Activated CD4-positive, alpha-beta memory T cell treated with anti-CD3 and anti-CD28 coated beads, Interleukin-2, amount 10 ng/mL, durations not matched to agents 7 days and 5 days (primary cell): ENCODE results near the gene C1QA. TPM values are rescaled to one million over a fixed set of nuclear protein-coding genes. Genes with fewer than 3 reads are reported as not detected.

ENCODE experiments used
- CTCF ChIA-PET: fragments of 350-600 bp; sonication (Branson Sonifier 250); formaldehyde crosslinking; loops from one replicate; lab custom pipeline; 2021; ENCODE audit warnings: antibody characterized with exemption, inconsistent platforms; lab: Charles Lee
- POLR2A ChIA-PET: fragments of 350-600 bp; sonication (Branson Sonifier 250); formaldehyde crosslinking; loops from one replicate; lab custom pipeline; 2021; ENCODE audit warnings: antibody characterized with exemption; lab: Charles Lee
- DNase-seq: peaks from one replicate; pipeline ENCODE4 v3.0.0-alpha.2; 2020
- H3K27ac Mint-ChIP-seq: one replicate; pipeline ENCODE4 v1.8.0; 2021; ENCODE audit warnings: mild to moderate bottlenecking, mixed read lengths
- H3K27me3 Mint-ChIP-seq: one replicate; pipeline ENCODE4 v1.8.0; 2021; ENCODE audit warnings: mixed read lengths
- H3K36me3 Mint-ChIP-seq: one replicate; pipeline ENCODE4 v1.8.0; 2021; ENCODE audit warnings: low read depth, mixed read lengths
- H3K4me1 Mint-ChIP-seq: one replicate; pipeline ENCODE4 v1.8.0; 2021; ENCODE audit warnings: mixed read lengths
- H3K4me3 Mint-ChIP-seq: one replicate; pipeline ENCODE4 v1.8.0; 2021; ENCODE audit warnings: mild to moderate bottlenecking, mixed read lengths
- H3K9me3 Mint-ChIP-seq: one replicate; pipeline ENCODE4 v1.8.0; 2021; ENCODE audit warnings: mixed read lengths
- total RNA-seq, 2 experiments: library from RNA; stranded (reverse); gene quantifications; one replicate each; pipeline ENCODE4 v1.2.3, GENCODE V29; 2021

C1QA gene
- total RNA-seq, 2 experiments from 2014 or later = not detected

DNA sequence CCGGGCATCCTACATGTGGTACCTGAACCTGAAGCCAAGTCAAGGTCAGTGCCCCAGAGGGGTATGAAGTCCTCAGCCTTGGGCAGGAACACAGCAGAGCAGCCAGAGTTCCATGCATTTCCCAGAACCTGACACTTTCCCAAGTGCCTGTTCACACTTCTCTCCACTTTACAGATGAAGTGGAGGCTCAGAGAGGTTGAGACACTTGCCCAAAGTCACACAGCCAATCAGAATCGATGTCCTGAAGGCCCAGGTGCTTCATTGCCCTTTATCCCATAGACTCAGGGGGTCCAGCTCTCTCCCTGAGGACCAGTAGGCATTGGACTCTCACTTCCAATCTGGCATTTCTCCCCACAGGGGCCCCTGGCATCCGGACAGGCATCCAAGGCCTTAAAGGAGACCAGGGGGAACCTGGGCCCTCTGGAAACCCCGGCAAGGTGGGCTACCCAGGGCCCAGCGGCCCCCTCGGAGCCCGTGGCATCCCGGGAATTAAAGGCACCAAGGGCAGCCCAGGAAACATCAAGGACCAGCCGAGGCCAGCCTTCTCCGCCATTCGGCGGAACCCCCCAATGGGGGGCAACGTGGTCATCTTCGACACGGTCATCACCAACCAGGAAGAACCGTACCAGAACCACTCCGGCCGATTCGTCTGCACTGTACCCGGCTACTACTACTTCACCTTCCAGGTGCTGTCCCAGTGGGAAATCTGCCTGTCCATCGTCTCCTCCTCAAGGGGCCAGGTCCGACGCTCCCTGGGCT is 2.2 kb downstream of the C1QA start:
- POLR2A ChIA-PET = no interaction called here
- Mint-ChIP-seq H3K4me3 (no peak overlapping the region), H3K9me3 (no peaks in the 10 kb centered on the region), H3K36me3 (no peaks in the 10 kb centered on the region), H3K27me3 (peaks cover 3% of the 10 kb centered on the region), H3K4me1 (no peaks in the 10 kb centered on the region), H3K27ac (no peak overlapping the region)
- CTCF ChIA-PET = no interaction called here
- DNase-seq = no peak

DNA sequence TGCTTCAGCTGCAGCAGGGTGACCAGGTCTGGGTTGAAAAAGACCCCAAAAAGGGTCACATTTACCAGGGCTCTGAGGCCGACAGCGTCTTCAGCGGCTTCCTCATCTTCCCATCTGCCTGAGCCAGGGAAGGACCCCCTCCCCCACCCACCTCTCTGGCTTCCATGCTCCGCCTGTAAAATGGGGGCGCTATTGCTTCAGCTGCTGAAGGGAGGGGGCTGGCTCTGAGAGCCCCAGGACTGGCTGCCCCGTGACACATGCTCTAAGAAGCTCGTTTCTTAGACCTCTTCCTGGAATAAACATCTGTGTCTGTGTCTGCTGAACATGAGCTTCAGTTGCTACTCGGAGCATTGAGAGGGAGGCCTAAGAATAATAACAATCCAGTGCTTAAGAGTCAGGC is 2.9 kb downstream of the C1QA start:
- ChIA-PET POLR2A (no interaction called here), CTCF (interaction anchor here (1.1 kb wide), 1 partner anchor 219 kb away, joined by 3 read pairs; no protein-coding TSS in a partner anchor)
- Mint-ChIP-seq H3K9me3 (no peaks in the 10 kb centered on the region), H3K36me3 (no peaks in the 10 kb centered on the region), H3K27ac (no peak overlapping the region), H3K4me3 (no peak overlapping the region), H3K27me3 (no peaks in the 10 kb centered on the region), H3K4me1 (no peaks in the 10 kb centered on the region)
- no peak for DNase-seq

DNA sequence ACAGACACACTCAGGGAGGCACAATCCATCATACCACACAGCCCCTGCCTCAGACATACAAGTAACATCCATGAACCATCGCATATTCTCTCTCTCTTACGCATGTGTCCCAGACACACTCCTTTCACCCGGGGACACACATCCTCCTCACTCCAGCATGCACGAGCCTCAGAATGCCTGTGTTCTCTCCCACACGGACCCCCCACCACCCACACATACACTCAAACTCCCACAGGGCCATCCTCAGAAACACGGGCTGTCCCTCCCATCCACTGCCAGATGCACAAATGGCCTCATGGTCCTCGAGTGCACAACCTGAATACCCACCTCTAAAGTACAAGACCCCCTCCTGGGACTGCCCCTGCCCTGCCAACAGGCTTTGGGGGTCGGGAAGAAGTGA is 4.8 kb downstream of the C1QA start:
- H3K36me3 Mint-ChIP-seq = no peaks in the 10 kb centered on the region
- no peaks in the 10 kb centered on the region for H3K9me3 Mint-ChIP-seq
- H3K4me3 Mint-ChIP-seq = no peak overlapping the region
- ChIA-PET CTCF (interaction anchor here (1.0 to 2.1 kb wide), 3 partner anchors 10 to 221 kb away, joined by 3 to 9 read pairs (median 5); no protein-coding TSS in a partner anchor), POLR2A (no interaction called here)
- H3K4me1 Mint-ChIP-seq = no peaks in the 10 kb centered on the region
- H3K27ac Mint-ChIP-seq = no peak overlapping the region
- DNase-seq = no peak
- H3K27me3 Mint-ChIP-seq = peaks cover 4% of the 10 kb centered on the region

DNA sequence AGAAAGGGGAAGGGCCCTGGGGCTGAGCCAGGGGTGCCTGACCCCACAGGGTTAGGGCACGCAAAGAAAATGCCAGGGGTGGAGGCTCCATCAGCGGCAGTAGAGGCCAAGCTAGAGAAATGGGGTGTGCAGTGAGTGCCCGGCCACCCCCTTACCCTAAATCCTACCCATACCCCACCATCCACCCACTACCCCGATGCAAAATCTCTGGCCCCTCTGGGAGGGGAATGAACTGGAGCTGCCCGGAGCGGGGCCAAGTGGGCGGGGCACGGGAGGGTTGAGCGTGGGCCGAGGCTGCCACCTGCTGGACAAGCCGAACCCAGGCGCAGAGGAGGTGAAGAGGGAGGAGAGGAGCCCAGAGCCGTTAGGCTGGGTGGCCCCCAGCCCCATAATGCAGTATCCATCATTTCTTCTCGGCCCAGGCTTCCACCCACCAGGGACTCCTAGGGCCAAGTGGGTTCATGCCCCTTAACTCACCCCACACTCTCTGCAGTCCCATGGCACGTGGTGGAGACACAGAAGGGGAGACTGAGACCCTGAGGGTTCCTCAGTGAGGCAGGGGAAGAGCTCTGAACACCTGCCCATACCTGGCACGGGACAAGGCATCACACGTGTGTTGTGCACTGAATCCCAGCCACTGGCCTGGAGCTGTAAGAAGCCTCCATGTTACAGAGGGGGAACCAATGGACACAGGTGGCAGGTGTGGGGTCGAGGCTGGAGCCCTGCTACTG is 5.6 kb downstream of the C1QA start:
- ChIA-PET CTCF (interaction anchor here (1.0 to 2.1 kb wide), 4 partner anchors 10 to 222 kb away, joined by 3 to 9 read pairs (median 4); no protein-coding TSS in a partner anchor), POLR2A (no interaction called here)
- DNase-seq = peak; percentile 71
- no peak overlapping the region for H3K4me3 Mint-ChIP-seq
- peaks cover 4% of the 10 kb centered on the region for H3K27me3 Mint-ChIP-seq
- no peaks in the 10 kb centered on the region for H3K4me1 Mint-ChIP-seq
- no peaks in the 10 kb centered on the region for H3K9me3 Mint-ChIP-seq
- no peak overlapping the region for H3K27ac Mint-ChIP-seq
- H3K36me3 Mint-ChIP-seq = no peaks in the 10 kb centered on the region

DNA sequence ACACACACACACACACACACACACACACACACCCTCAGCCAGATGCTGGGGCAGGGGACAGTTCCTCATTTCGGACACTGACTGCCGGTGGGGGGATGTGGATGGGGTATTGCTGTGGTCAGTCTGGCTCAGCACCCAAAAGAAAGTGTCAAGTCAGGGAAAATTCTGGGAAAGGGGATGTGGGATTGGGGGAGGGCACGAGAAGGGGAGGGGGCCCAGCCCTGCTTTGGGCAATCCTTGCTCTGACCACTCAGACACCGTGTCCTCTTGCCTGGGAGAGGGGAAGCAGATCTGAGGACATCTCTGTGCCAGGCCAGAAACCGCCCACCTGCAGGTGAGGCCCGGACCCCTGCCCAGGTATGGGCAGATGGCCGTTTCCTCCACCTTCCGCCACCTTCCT is 7.0 kb downstream of the C1QA start, which contains the start of gene C1QC:
TSS of gene C1QC (plus strand) at position 253 of the 400 bp plus-strand sequence. CDS start 391 bp downstream, outside the sequence.
- Mint-ChIP-seq H3K27me3 (peaks cover 4% of the 10 kb centered on the region), H3K36me3 (no peaks in the 10 kb centered on the region), H3K9me3 (no peaks in the 10 kb centered on the region), H3K4me3 (no peak within 1 kb of the TSS), H3K4me1 (no peaks in the 10 kb centered on the region), H3K27ac (no peak within 1 kb of the TSS)
- no peak for DNase-seq
- CTCF ChIA-PET = no interaction called here
- POLR2A ChIA-PET = no interaction called here

DNA sequence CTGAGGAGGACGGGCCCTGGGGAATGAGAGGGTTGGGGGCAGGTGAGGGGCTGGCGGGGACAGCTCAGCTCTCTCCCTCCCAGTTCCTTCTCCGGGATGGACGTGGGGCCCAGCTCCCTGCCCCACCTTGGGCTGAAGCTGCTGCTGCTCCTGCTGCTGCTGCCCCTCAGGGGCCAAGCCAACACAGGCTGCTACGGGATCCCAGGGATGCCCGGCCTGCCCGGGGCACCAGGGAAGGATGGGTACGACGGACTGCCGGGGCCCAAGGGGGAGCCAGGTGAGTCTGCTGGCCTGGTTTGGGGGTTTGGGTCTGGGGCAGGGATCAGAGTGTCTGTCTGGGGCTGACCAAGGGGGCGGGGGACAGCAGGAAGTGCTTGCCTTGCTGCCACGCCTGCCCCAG is 7.5 kb downstream of the C1QA start:
- H3K27me3 Mint-ChIP-seq = peaks cover 4% of the 10 kb centered on the region
- no peaks in the 10 kb centered on the region for H3K9me3 Mint-ChIP-seq
- ChIA-PET CTCF (no interaction called here), POLR2A (no interaction called here)
- H3K4me3 Mint-ChIP-seq = no peak overlapping the region
- H3K4me1 Mint-ChIP-seq = no peaks in the 10 kb centered on the region
- H3K36me3 Mint-ChIP-seq = no peaks in the 10 kb centered on the region
- DNase-seq = no peak
- H3K27ac Mint-ChIP-seq = no peak overlapping the region

DNA sequence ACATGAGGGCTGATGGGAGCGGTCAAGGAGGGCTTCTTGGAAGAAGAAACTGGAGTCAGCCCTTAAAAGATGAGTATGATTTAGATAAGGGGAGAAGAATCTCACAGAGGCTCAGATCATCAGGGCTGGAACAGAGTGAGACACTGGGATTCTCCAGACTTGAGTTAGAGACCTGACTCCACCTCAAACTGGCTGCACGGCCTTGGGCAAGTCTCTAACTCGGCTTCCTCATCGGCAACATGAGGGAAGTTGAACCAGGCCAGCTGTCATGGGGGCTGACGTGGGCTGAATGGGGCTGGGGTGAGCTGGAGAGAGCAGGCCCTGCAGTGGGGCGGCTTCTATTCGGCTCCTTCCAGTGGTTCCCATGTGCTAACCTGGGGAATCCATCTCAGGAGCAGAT is 9.5 kb downstream of the C1QA start:
- H3K9me3 Mint-ChIP-seq = no peaks in the 10 kb centered on the region
- H3K4me1 Mint-ChIP-seq = no peaks in the 10 kb centered on the region
- peaks cover 4% of the 10 kb centered on the region for H3K27me3 Mint-ChIP-seq
- POLR2A ChIA-PET = no interaction called here
- H3K27ac Mint-ChIP-seq = no peak overlapping the region
- H3K4me3 Mint-ChIP-seq = no peak overlapping the region
- H3K36me3 Mint-ChIP-seq = no peaks in the 10 kb centered on the region
- CTCF ChIA-PET = no interaction called here
- no peak for DNase-seq

DNA sequence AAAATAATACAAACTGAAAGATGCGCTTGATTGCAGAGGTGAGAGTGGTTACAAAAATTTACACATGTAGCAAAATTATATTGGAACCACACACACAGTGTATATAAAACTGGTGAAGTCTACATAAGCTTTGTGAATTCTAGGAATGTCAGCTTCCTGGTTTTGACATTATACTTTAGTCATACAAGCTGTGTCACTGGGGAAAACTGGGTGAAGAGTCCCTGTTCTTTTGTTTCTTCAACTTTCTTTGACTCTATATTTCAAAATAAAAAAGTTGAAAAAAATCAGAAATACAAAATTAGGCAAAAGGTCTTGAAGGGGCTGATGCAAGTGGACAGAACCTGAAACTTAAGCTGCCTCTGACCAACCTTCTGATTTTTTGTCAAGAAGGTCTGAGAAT is 10.0 kb downstream of the C1QA start:
- Mint-ChIP-seq H3K36me3 (no peaks in the 10 kb centered on the region), H3K27me3 (peaks cover 4% of the 10 kb centered on the region), H3K27ac (no peak overlapping the region), H3K4me1 (no peaks in the 10 kb centered on the region), H3K9me3 (no peaks in the 10 kb centered on the region), H3K4me3 (no peak overlapping the region)
- POLR2A ChIA-PET = no interaction called here
- no peak for DNase-seq
- CTCF ChIA-PET = no interaction called here

DNA sequence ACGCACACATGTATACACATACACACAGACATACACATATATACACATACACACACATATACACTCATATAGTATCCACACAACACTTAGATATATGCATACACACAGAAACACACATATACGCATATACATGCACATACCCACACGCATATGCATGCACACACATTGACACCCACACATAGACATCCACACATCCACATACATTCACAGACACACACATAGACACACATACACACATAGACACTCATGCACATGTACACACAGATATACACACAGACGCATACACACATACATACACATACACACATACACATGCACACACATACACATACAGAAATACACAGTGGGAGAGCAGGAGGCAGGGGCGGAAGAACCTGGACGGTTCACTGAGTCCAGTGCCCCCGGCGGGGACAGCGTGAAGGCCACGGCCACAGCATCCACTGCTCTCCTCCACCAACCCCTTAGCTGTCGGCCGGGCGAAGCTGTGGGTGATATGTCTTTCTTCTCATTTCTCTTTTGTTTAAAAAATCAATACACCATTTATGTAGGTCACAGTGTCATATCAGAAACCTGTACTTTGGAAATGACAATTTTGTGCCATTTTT is 13.8 kb downstream of the C1QA start:
- Mint-ChIP-seq H3K4me1 (no peaks in the 10 kb centered on the region), H3K4me3 (no peak overlapping the region), H3K36me3 (no peaks in the 10 kb centered on the region), H3K27ac (no peak overlapping the region), H3K9me3 (no peaks in the 10 kb centered on the region), H3K27me3 (peaks cover 6% of the 10 kb centered on the region)
- DNase-seq = no peak
- POLR2A ChIA-PET = no interaction called here
- CTCF ChIA-PET = no interaction called here

DNA sequence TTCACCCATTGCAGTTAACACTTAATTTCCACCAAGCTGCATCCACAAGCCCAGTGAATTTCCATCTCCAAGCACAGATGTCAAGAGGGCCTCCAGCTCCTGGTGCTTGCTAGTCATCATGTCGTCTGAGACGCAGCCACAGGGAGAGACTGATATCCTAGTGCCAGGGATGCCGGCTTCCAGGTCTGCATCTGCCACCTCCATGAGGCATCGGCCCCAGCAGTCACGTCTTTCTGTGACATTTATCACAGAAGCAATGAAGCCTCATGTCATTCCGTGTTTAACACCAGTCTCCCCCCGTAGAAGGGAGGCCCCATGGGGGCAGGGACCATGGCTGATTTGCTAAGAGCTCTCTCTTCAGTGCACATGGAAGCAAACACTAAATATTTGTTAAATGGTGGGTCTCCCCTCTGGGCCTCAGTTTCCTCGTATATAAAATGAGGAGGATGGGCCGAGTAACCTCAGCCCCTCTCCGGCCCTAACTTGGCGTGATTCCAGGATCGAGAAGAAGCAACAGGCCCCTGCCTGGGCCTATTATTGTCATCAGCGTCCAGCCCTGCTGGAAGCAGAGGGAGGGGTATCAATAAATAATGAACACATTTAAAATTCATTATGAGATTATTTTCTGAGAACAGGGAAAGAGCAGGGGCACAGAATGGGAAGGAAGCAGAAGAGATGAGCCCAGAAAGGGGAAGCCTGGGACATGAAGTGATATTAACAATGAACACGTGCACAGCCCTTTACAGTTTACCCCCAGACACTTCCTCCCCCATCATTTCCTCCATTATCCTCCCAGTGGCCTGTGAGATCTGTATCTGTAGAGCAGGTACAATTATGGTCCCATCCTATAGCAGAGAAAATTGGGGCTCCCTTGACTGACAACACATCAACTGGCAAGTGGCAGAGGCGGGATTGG is 15.8 kb downstream of the C1QA start:
- Mint-ChIP-seq H3K4me3 (no peak overlapping the region), H3K4me1 (no peaks in the 10 kb centered on the region), H3K27ac (no peak overlapping the region), H3K9me3 (no peaks in the 10 kb centered on the region), H3K36me3 (no peaks in the 10 kb centered on the region), H3K27me3 (peaks cover 9% of the 10 kb centered on the region)
- DNase-seq = no peak
- ChIA-PET CTCF (interaction anchor here (0.8 kb wide), 1 partner anchor 10 kb away, joined by 3 read pairs; no protein-coding TSS in a partner anchor), POLR2A (no interaction called here)

DNA sequence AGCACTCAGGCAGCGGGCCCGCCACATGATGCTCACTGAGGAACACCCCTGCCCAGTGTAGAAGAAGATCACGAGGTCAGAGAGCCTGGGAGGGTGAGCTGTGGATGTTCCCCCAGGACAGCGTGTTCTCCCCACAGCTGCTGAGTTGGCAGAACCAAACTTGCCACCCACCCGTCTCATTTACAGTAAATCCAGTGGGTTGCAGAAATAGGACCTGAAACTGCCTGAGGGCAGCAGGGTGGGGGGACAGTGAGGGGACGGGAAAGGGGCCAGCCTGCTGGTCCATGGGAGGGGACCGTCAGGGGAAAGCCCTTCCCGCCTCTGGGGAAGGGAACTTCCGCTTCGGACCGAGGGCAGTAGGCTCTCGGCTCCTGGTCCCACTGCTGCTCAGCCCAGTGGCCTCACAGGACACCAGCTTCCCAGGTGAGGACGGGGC is 16.5 kb downstream of the C1QA start, which contains the start of gene C1QB:
TSS of gene C1QB (plus strand) at position 356 of the 436 bp plus-strand sequence. CDS start 6,227 bp downstream, outside the sequence.
- POLR2A ChIA-PET = no interaction called here

DNA sequence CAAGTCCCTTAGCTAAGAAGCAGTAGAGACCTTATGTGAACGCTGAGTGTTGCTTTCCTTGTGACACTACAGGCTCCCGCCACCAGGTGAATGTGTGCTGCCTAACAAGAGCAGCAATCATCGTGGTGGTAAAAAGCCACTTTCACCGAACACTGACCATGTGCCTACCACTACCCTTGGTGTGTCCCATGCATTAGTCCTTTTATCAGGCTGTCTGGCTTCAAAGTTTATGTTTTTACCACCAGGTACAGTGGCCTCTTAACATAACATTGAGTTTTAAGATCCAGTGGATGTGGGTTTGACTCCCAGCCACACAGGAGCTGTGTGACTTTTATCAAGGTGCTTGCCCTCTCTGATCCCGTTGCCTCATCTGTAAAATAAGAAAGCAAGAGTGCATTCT is 18.3 kb downstream of the C1QA start:
- Mint-ChIP-seq H3K4me3 (no peak overlapping the region), H3K27ac (no peak overlapping the region)
- CTCF ChIA-PET = no interaction called here

More for the DNA sequence above, 16.5 kb downstream of the C1QA start, which contains the start of gene C1QB:
- Mint-ChIP-seq H3K4me3 (no peak within 1 kb of the TSS), H3K36me3 (no peaks in the 10 kb centered on the region), H3K27me3 (peaks cover 9% of the 10 kb centered on the region), H3K4me1 (no peaks in the 10 kb centered on the region), H3K27ac (no peak within 1 kb of the TSS), H3K9me3 (no peaks in the 10 kb centered on the region)
- DNase-seq = no peak
- CTCF ChIA-PET = no interaction called here

More for the DNA sequence above, 18.3 kb downstream of the C1QA start:
- Mint-ChIP-seq H3K9me3 (no peaks in the 10 kb centered on the region), H3K4me1 (no peaks in the 10 kb centered on the region), H3K36me3 (no peaks in the 10 kb centered on the region), H3K27me3 (peaks cover 9% of the 10 kb centered on the region)
- DNase-seq = no peak
- POLR2A ChIA-PET = no interaction called here
